ENCODE measurements around the gene BAIAP2L2. TPM values are rescaled to one million over a fixed set of nuclear protein-coding genes. Genes with fewer than 3 reads are reported as not detected.
"Not testable (repeated sequence)": the region's sequence is repeated elsewhere in the genome, so short reads cannot be mapped to it uniquely, and the experiment has no call there.

The BAIAP2L2 gene
- total and polyA plus RNA-seq, 2 experiments from 2014 or later, result 4.4 to 8.2 TPM

DNA sequence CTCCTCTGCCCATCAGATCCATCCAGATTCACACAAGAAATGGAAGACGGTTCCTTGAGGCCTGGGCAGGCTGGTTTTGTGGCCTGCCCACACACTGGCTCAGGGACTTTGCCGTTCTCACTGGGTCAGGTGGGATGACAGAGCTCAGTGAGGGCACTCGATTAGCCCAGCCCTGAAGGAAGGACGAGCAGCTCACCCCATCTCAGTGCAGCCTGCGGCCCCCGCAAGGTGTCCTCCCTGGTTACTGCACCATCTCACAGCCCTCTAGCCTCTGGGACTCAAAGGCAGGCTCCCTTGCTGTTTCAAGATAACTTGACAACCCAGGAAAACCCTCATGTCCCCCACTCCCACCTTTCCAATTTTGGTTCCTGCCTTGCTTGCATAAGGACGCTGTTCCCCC, 30.7 kb downstream of the BAIAP2L2 start:
- H3K4me3 ChIP-seq, result no peak overlapping the region
- H4K20me1 ChIP-seq (ENCODE audit: insufficient read depth, poor library complexity, severe bottlenecking), result no peaks in the 10 kb centered on the region
- peaks cover 14% of the 10 kb centered on the region for H3K27me3 ChIP-seq
- H3K4me2 ChIP-seq, result no peak overlapping the region
- no peaks in the 10 kb centered on the region for H3K9me2 ChIP-seq (replicated peaks; ENCODE audit: insufficient read depth)
- peaks cover 11% of the 10 kb centered on the region for H3K4me1 ChIP-seq (ENCODE audit: insufficient read depth)
- H2AFZ ChIP-seq, result no peak overlapping the region
- H3K36me3 ChIP-seq (replicated peaks; ENCODE audit: insufficient read depth, low read depth), result no peaks in the 10 kb centered on the region
- H3K79me2 ChIP-seq, result no peaks in the 10 kb centered on the region
- no peak for TF ChIP-seq EZH2phosphoT487 (IDR thresholded peaks at IDR 0.05; ENCODE audit: low read depth, severe bottlenecking, unreplicated experiment)
- TF ChIP-seq, protein P1, sequence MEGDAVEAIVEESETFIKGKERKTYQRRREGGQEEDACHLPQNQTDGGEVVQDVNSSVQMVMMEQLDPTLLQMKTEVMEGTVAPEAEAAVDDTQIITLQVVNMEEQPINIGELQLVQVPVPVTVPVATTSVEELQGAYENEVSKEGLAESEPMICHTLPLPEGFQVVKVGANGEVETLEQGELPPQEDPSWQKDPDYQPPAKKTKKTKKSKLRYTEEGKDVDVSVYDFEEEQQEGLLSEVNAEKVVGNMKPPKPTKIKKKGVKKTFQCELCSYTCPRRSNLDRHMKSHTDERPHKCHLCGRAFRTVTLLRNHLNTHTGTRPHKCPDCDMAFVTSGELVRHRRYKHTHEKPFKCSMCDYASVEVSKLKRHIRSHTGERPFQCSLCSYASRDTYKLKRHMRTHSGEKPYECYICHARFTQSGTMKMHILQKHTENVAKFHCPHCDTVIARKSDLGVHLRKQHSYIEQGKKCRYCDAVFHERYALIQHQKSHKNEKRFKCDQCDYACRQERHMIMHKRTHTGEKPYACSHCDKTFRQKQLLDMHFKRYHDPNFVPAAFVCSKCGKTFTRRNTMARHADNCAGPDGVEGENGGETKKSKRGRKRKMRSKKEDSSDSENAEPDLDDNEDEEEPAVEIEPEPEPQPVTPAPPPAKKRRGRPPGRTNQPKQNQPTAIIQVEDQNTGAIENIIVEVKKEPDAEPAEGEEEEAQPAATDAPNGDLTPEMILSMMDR (IDR thresholded peaks at IDR 0.05; ENCODE audit: poor library complexity), result no peak
- TF ChIP-seq EZH2 (IDR thresholded peaks at IDR 0.05; ENCODE audit: borderline replicate concordance), result no peak
- no peak overlapping the region for H3K27ac ChIP-seq
- DNase-seq (ENCODE audit: low spot score), result no peak
- no peaks in the 10 kb centered on the region for H3K9me3 ChIP-seq (ENCODE audit: low read depth)
- 90% methylated on average over 7 of the region's 7 CpGs for WGBS (ENCODE audit: low lambda C conversion rate, missing lambda C conversion rate)

DNA sequence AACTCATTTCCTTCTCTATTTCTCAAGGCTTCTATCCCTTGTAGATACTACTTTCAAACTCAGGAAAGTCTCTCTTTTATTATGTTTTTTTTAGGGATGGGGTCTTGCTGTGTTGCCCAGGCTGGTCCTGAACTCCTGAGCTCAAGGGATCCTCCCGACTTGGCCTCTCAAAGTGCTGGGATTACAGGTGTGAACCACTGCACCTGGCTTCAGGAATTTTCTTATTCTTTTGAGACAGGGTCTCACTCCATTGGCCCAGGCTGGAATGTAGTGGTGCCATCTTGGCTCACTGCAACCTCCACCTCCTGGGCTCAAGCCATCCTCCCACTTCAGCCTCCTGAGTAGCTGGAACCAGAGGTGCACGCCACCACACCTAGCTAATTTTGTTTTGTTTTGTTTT, 31.3 kb downstream of the BAIAP2L2 start:
- not testable (repeated sequence) for H3K9me3 ChIP-seq (ENCODE audit: low read depth); H4K20me1 ChIP-seq (ENCODE audit: insufficient read depth, poor library complexity, severe bottlenecking); H3K4me2 ChIP-seq; H3K36me3 ChIP-seq (replicated peaks; ENCODE audit: insufficient read depth, low read depth); H3K4me3 ChIP-seq; H2AFZ ChIP-seq; H3K79me2 ChIP-seq; DNase-seq (ENCODE audit: low spot score); H3K27ac ChIP-seq; H3K9me2 ChIP-seq (replicated peaks; ENCODE audit: insufficient read depth)
- Histone ChIP-seq H3K4me1 (ENCODE audit: insufficient read depth) (peaks cover 11% of the 10 kb centered on the region), H3K27me3 (peaks cover 14% of the 10 kb centered on the region)
- WGBS (ENCODE audit: low lambda C conversion rate, missing lambda C conversion rate), result 95% methylated on average over 2 of the region's 2 CpGs

DNA sequence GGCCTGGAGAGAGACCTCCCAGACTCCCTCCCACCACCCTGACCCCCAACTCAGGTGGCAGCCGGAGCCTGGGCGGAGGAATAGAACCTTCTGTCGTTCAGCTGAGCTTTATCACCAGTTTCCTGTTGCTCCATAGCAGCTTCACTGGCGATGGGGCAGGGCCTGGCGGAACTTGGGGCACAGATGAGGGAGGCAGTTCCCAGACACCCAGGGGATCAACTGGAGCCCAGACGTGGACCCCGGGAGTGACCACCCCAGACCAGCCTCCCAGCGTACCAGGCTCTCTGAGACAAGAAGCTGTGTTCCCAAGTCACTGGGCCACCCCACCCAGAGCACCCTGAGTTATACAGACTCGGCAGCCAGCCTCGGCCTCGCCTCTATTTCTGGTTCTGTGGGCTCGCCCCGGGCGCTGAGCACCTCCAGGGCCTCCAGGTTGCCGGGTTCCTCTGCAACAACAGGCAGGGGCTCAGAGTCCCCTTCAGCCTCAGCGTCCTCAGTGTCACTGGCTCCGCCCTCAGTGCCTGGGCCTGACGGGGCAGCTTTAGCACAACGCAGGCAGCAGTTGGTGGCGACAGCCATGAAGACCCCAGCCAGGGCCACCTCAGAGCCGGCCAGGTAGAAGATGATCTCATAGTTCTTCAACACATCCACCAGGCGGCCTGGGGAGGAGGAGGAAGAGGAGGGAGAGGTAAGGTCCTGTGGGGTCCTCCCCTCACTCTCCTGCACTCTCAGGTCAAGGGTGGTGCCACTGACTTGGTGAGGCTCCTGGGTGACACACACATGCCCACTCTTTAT, 32.2 kb downstream of the BAIAP2L2 start:
- DNase-seq (ENCODE audit: low spot score), result no peak
- peaks cover 14% of the 10 kb centered on the region for H3K27me3 ChIP-seq
- 85% methylated on average over 22 of the region's 22 CpGs for WGBS (ENCODE audit: low lambda C conversion rate, missing lambda C conversion rate)
- peaks cover 11% of the 10 kb centered on the region for H3K4me1 ChIP-seq (ENCODE audit: insufficient read depth)
- H2AFZ ChIP-seq, result no peak overlapping the region
- TF ChIP-seq, protein P1 (IDR thresholded peaks at IDR 0.05; ENCODE audit: poor library complexity), result no peak
- TF ChIP-seq EZH2 (IDR thresholded peaks at IDR 0.05; ENCODE audit: borderline replicate concordance) (no peak), EZH2phosphoT487 (IDR thresholded peaks at IDR 0.05; ENCODE audit: low read depth, severe bottlenecking, unreplicated experiment) (no peak)
- H3K4me2 ChIP-seq, result no peak overlapping the region
- H3K4me3 ChIP-seq, result no peak overlapping the region
- H4K20me1 ChIP-seq (ENCODE audit: insufficient read depth, poor library complexity, severe bottlenecking), result no peaks in the 10 kb centered on the region
- no peaks in the 10 kb centered on the region for H3K9me3 ChIP-seq (ENCODE audit: low read depth)
- no peaks in the 10 kb centered on the region for H3K79me2 ChIP-seq
- no peaks in the 10 kb centered on the region for H3K9me2 ChIP-seq (replicated peaks; ENCODE audit: insufficient read depth)
- H3K27ac ChIP-seq, result no peak overlapping the region
- H3K36me3 ChIP-seq (replicated peaks; ENCODE audit: insufficient read depth, low read depth), result no peaks in the 10 kb centered on the region

DNA sequence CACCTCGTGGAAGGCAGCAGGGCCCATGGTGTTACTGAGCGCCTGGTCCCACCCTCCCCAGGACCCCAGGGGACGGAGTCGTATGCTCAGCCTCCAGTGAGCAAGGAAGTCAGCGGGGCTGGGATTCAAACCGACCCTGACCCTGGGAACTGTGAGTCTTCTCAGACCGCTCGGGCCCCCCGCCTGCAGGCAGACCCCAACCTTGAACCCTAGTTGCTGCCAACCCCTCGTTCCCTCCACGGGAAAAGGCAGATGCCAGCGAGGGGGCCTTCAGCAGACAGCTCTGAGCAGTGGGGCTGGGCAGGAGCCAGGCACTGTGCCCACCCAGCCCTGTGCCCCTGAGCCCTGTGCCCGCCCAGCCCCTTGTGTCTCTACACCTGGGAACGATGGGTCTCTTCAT, 32.9 kb downstream of the BAIAP2L2 start:
- no peak for DNase-seq (ENCODE audit: low spot score)
- Histone ChIP-seq H4K20me1 (ENCODE audit: insufficient read depth, poor library complexity, severe bottlenecking) (no peaks in the 10 kb centered on the region), H3K4me2 (no peak overlapping the region), H3K4me1 (ENCODE audit: insufficient read depth) (peaks cover 11% of the 10 kb centered on the region), H3K9me3 (ENCODE audit: low read depth) (no peaks in the 10 kb centered on the region), H3K36me3 (replicated peaks; ENCODE audit: insufficient read depth, low read depth) (no peaks in the 10 kb centered on the region), H3K9me2 (replicated peaks; ENCODE audit: insufficient read depth) (no peaks in the 10 kb centered on the region), H3K79me2 (no peaks in the 10 kb centered on the region), H3K27ac (no peak overlapping the region), H3K4me3 (no peak overlapping the region), H3K27me3 (peaks cover 11% of the 10 kb centered on the region), H2AFZ (no peak overlapping the region)
- TF ChIP-seq, protein P1 (IDR thresholded peaks at IDR 0.05; ENCODE audit: poor library complexity), result no peak
- TF ChIP-seq EZH2 (IDR thresholded peaks at IDR 0.05; ENCODE audit: borderline replicate concordance), result no peak
- WGBS (ENCODE audit: low lambda C conversion rate, missing lambda C conversion rate), result 95% methylated on average over 14 of the region's 14 CpGs

All from hepatocyte (in vitro differentiated cells).